ENCODE results near the gene SMPD2.

Gene SMPD2

GRCh38 chr6:109434456-109434855 is 6.1 kb upstream of the SMPD2 start:
- TF ChIP-seq, protein P1, sequence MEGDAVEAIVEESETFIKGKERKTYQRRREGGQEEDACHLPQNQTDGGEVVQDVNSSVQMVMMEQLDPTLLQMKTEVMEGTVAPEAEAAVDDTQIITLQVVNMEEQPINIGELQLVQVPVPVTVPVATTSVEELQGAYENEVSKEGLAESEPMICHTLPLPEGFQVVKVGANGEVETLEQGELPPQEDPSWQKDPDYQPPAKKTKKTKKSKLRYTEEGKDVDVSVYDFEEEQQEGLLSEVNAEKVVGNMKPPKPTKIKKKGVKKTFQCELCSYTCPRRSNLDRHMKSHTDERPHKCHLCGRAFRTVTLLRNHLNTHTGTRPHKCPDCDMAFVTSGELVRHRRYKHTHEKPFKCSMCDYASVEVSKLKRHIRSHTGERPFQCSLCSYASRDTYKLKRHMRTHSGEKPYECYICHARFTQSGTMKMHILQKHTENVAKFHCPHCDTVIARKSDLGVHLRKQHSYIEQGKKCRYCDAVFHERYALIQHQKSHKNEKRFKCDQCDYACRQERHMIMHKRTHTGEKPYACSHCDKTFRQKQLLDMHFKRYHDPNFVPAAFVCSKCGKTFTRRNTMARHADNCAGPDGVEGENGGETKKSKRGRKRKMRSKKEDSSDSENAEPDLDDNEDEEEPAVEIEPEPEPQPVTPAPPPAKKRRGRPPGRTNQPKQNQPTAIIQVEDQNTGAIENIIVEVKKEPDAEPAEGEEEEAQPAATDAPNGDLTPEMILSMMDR (conservative IDR thresholded peaks at IDR 0.05; ENCODE audit: low read depth, low read length), result no peak
- Histone ChIP-seq H3K27ac (no peak overlapping the region), H3K79me2 (ENCODE audit: insufficient read depth, low read depth) (no peaks in the 10 kb centered on the region), H3K9ac (no peak overlapping the region), H3K4me1 (ENCODE audit: low read depth, poor library complexity, severe bottlenecking) (no peaks in the 10 kb centered on the region), H3K27me3 (ENCODE audit: insufficient read depth, low read depth) (no peaks in the 10 kb centered on the region), H3K4me3 (IDR thresholded peaks at IDR 0.05; ENCODE audit: insufficient read depth, low read depth, low read length) (no peak overlapping the region), H4K20me1 (ENCODE audit: insufficient read depth) (no peaks in the 10 kb centered on the region), H2AFZ (ENCODE audit: low read depth) (no peak overlapping the region), H3K4me2 (no peak overlapping the region), H3K36me3 (ENCODE audit: insufficient read depth) (no peaks in the 10 kb centered on the region)

- H3K79me2 ChIP-seq (ENCODE audit: insufficient read depth, low read depth), result no peaks in the 10 kb centered on the region
These were observed 4.5 kb upstream of the SMPD2 start for GRCh38 chr6:109436041-109436440.

GRCh38 chr6:109441069-109441816 is 719 bp downstream of the SMPD2 start:
- peak overlapping the region; percentile 63 for H3K4me2 ChIP-seq
- H3K4me1 ChIP-seq (ENCODE audit: low read depth, poor library complexity, severe bottlenecking), result no peaks in the 10 kb centered on the region
- H3K27me3 ChIP-seq (ENCODE audit: insufficient read depth, low read depth), result no peaks in the 10 kb centered on the region
- no peaks in the 10 kb centered on the region for H3K79me2 ChIP-seq (ENCODE audit: insufficient read depth, low read depth)
- no peaks in the 10 kb centered on the region for H4K20me1 ChIP-seq (ENCODE audit: insufficient read depth)
- H3K9ac ChIP-seq, result peak overlapping the region; percentile 83
- TF ChIP-seq, protein P1 (conservative IDR thresholded peaks at IDR 0.05; ENCODE audit: low read depth, low read length), result no peak
- H3K27ac ChIP-seq, result peak overlapping the region; percentile 59
- no peak overlapping the region for H3K4me3 ChIP-seq (IDR thresholded peaks at IDR 0.05; ENCODE audit: insufficient read depth, low read depth, low read length)
- H3K36me3 ChIP-seq (ENCODE audit: insufficient read depth), result no peaks in the 10 kb centered on the region
- peak overlapping the region; percentile 49; the same call in 1 of the 2 replicates for H2AFZ ChIP-seq (ENCODE audit: low read depth)

More at GRCh38 chr6:109436041-109436440, 4.5 kb upstream of the SMPD2 start:
- Histone ChIP-seq H3K4me3 (IDR thresholded peaks at IDR 0.05; ENCODE audit: insufficient read depth, low read depth, low read length) (no peak overlapping the region), H3K27ac (no peak overlapping the region), H4K20me1 (ENCODE audit: insufficient read depth) (no peaks in the 10 kb centered on the region), H2AFZ (ENCODE audit: low read depth) (no peak overlapping the region), H3K27me3 (ENCODE audit: insufficient read depth, low read depth) (no peaks in the 10 kb centered on the region), H3K36me3 (ENCODE audit: insufficient read depth) (no peaks in the 10 kb centered on the region), H3K4me2 (no peak overlapping the region), H3K9ac (no peak overlapping the region), H3K4me1 (ENCODE audit: low read depth, poor library complexity, severe bottlenecking) (no peaks in the 10 kb centered on the region)
- TF ChIP-seq, protein P1 (conservative IDR thresholded peaks at IDR 0.05; ENCODE audit: low read depth, low read length), result no peak

GRCh38 chr6:109442393-109442924 is 1.9 kb downstream of the SMPD2 start:
- no peaks in the 10 kb centered on the region for H3K79me2 ChIP-seq (ENCODE audit: insufficient read depth, low read depth)
- H3K9ac ChIP-seq, result no peak overlapping the region
- H3K4me1 ChIP-seq (ENCODE audit: low read depth, poor library complexity, severe bottlenecking), result no peaks in the 10 kb centered on the region
- no peaks in the 10 kb centered on the region for H3K36me3 ChIP-seq (ENCODE audit: insufficient read depth)
- H3K27me3 ChIP-seq (ENCODE audit: insufficient read depth, low read depth), result no peaks in the 10 kb centered on the region
- H2AFZ ChIP-seq (ENCODE audit: low read depth), result no peak overlapping the region
- H3K4me3 ChIP-seq (IDR thresholded peaks at IDR 0.05; ENCODE audit: insufficient read depth, low read depth, low read length), result no peak overlapping the region
- H3K27ac ChIP-seq, result no peak overlapping the region
- TF ChIP-seq, protein P1 (conservative IDR thresholded peaks at IDR 0.05; ENCODE audit: low read depth, low read length), result no peak
- no peak overlapping the region for H3K4me2 ChIP-seq
- no peaks in the 10 kb centered on the region for H4K20me1 ChIP-seq (ENCODE audit: insufficient read depth)

All from KMS-11 (cell line).